Measurements from ENCODE around the gene MEG3. TPM values are rescaled to one million over a fixed set of nuclear protein-coding genes. Genes with fewer than 3 reads are reported as not detected.

Gene MEG3
- total RNA-seq, 2 donors from 2014 or later: 10.3 to 11.0 TPM

DNA sequence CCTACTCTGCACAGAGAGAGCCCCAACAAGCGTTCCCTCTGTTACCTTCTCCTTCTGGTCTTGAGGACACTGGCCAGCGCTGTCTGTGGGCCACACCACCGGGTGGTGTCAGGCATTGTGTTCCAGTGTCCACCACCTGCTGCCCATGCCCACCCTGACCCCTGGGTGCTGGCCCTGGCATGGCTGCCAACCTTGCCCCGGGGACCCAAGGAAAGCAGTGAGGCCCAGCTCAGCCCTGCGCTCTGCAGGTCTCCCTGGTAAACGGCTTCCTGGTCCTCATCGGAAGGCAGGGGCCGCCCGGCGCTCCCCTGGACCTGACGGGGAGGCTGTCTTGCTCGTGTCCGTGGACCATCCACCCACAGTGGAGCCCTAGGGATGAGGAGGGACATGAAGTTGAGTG lies 21.8 kb upstream of the MEG3 start:
- Histone ChIP-seq H3K9ac (ENCODE audit: low read depth in 2 of 2, low read length in 2 of 2) (no peak overlapping the region), H3K36me3 (no peaks in the 10 kb centered on the region), H3K4me3 (no peak overlapping the region), H3K4me1 (no peaks in the 10 kb centered on the region), H3K27me3 (no peaks in the 10 kb centered on the region), H3K9me3 (no peaks in the 10 kb centered on the region), H3K27ac (no peak overlapping the region)
- TF ChIP-seq, protein P1, sequence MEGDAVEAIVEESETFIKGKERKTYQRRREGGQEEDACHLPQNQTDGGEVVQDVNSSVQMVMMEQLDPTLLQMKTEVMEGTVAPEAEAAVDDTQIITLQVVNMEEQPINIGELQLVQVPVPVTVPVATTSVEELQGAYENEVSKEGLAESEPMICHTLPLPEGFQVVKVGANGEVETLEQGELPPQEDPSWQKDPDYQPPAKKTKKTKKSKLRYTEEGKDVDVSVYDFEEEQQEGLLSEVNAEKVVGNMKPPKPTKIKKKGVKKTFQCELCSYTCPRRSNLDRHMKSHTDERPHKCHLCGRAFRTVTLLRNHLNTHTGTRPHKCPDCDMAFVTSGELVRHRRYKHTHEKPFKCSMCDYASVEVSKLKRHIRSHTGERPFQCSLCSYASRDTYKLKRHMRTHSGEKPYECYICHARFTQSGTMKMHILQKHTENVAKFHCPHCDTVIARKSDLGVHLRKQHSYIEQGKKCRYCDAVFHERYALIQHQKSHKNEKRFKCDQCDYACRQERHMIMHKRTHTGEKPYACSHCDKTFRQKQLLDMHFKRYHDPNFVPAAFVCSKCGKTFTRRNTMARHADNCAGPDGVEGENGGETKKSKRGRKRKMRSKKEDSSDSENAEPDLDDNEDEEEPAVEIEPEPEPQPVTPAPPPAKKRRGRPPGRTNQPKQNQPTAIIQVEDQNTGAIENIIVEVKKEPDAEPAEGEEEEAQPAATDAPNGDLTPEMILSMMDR (IDR thresholded peaks at IDR 0.05): no peak
- no peak for DNase-seq
- intact Hi-C loops (cut with DNase I): no loop called here

DNA sequence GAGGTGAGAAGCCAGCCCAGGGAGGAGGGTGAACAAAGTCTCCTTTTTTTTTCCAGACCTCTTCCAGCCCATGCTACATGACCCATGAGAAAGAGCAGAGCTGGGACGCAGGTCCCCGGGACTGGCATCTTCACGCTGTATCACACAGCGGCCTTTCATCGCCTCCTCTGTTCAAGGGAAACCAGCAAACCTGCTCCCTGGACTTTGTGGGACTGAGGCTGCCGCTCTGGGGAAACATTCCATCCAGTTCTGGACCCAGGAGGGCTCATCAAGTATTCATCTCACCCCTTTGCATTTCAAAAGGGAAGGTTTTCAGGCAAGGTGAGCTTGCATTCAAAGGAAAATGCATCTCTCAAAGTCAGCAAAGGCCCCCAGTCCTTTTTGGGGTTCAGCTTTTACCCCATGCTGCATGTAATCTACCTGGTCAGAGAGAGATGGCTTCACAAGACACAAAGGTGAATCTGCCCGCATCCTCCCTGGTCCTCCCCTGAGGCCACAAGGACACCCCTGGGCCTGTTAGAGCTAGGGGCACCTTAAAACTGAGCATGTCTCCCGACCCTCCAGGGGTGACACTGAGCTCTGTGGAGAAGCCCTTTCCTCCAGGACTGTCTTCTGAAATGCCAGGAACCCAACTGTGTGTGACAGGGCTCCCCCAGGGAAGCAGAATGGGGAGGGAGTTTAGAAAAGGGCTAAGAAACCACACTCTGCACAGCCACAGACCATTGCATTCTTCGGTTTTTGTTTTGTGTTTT lies 21.2 kb upstream of the MEG3 start:
- intact Hi-C loops (cut with DNase I): no loop called here

DNA sequence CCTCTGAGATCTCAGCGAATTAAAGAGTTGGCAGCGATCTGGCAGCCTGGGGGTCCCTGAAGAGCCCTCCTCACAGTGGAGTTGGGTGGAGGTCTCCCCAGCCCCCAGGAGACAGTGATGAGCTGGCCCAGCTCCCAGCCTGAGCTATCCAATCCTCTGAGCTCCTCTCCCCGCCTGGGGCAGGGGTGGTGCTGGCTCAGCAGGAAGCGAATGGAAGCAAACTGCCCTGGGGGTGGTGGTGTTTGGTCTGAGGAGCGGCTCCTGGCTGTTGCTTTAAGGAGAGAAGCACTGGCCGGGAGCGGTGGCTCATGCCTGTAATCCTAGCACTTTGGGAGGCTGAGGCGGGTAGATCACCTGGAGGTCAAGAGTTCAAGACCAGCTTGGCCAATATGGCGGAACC lies 19.5 kb upstream of the MEG3 start:
- Histone ChIP-seq H3K9ac (ENCODE audit: low read depth in 2 of 2, low read length in 2 of 2) (no peak overlapping the region), H3K27ac (no peak overlapping the region), H3K27me3 (no peaks in the 10 kb centered on the region), H3K4me1 (no peaks in the 10 kb centered on the region), H3K9me3 (no peaks in the 10 kb centered on the region), H3K36me3 (no peaks in the 10 kb centered on the region), H3K4me3 (no peak overlapping the region)
- TF ChIP-seq, protein P1 (IDR thresholded peaks at IDR 0.05): no peak
- intact Hi-C loops (cut with DNase I): no loop called here
- DNase-seq: no peak

More for the DNA sequence above, 21.2 kb upstream of the MEG3 start:
- TF ChIP-seq, protein P1 (IDR thresholded peaks at IDR 0.05): no peak
- H3K27ac ChIP-seq: no peak overlapping the region
- no peak for DNase-seq
- H3K9ac ChIP-seq (ENCODE audit: low read depth in 2 of 2, low read length in 2 of 2): no peak overlapping the region
- no peaks in the 10 kb centered on the region for H3K4me1 ChIP-seq
- H3K4me3 ChIP-seq: no peak overlapping the region
- no peaks in the 10 kb centered on the region for H3K36me3 ChIP-seq
- H3K9me3 ChIP-seq: no peaks in the 10 kb centered on the region
- no peaks in the 10 kb centered on the region for H3K27me3 ChIP-seq

- Histone ChIP-seq H3K9ac (ENCODE audit: low read depth in 2 of 2, low read length in 2 of 2) (no peak overlapping the region), H3K9me3 (no peaks in the 10 kb centered on the region), H3K27ac (no peak overlapping the region), H3K27me3 (no peaks in the 10 kb centered on the region), H3K4me3 (no peak overlapping the region), H3K4me1 (no peaks in the 10 kb centered on the region), H3K36me3 (no peaks in the 10 kb centered on the region)
- intact Hi-C loops (cut with DNase I): no loop called here
- TF ChIP-seq, protein P1 (IDR thresholded peaks at IDR 0.05): no peak
- DNase-seq: no peak
Observed at GRCh38 chr14:100807496-100807895, 18.4 kb upstream of the MEG3 start.

DNA sequence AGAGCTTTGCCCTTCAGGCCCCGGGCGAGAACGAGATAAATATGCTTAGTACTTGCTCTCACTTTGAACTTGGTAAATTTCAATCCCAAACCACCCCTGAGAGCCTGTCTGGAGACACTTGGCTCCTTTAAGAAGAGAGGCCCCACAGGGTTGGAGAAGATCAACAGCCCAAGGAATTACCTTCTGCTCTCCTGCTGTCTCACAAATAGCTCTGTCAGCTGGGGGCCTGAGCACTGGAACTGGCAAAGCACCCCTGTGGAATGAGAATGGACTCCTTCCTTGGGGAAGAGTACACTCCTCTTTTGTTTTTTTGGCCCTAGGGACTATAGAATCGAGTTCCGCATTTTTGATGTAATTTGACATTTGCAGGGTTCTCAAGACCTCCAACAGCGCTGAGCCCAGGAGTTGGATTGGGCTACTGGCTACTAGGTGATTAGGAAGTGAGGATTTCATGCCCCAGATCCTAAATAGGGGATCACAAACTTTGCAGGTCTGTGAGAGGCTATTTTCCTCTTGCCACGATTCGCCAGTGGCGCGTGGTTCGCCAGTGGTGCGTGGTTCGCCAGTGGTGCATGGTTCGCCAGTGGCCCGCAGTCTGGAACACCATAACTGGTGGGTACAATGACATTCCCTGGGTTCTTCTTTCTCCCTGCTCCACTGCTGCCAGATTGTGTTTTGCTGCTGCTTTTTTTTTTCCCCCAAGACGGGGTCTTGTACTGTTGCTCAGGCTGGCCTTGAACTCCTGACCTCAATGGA lies 17.8 kb upstream of the MEG3 start:
- Histone ChIP-seq H3K27me3 (no peaks in the 10 kb centered on the region), H3K4me1 (no peaks in the 10 kb centered on the region), H3K9ac (ENCODE audit: low read depth in 2 of 2, low read length in 2 of 2) (no peak overlapping the region), H3K4me3 (no peak overlapping the region), H3K9me3 (no peaks in the 10 kb centered on the region), H3K27ac (no peak overlapping the region), H3K36me3 (no peaks in the 10 kb centered on the region)
- TF ChIP-seq, protein P1 (IDR thresholded peaks at IDR 0.05): no peak
- no peak for DNase-seq
- intact Hi-C loops (cut with DNase I): no loop called here
